HG03575 (cell line): ENCODE data around the gene ADAM10.
"Not testable (repeated sequence)": the region's sequence is repeated elsewhere in the genome, so short reads cannot be mapped to it uniquely, and the experiment has no call there.

Experiments
- ATAC-seq: cut with Tn5 transposase; IDR thresholded peaks from one replicate; pipeline ENCODE4 v1.9.1; 2021; ENCODE audit not compliant: unreplicated experiment, insufficient number of reproducible peaks, low FRiP score; ENCODE audit errors: extremely low read depth

ADAM10 gene

DNA sequence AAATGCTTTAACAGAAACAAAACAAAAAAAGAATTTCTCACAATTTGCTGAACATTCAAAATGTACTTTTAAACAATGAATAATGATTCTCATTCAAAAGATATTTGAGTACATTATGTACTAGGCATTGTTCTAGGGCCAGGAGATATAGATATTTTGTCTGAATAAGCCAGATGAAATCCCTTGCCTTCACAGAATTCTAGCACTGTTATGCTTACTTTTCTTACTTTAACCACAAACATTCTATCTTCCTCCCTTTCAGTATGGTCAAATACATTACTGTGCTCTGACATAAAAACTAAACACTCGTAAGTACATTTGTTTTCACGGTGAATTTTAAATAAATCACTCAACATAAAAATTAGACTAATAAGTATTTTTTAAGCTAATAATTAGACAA lies 116.7 kb downstream of the ADAM10 start:
- ATAC-seq, result no peak

DNA sequence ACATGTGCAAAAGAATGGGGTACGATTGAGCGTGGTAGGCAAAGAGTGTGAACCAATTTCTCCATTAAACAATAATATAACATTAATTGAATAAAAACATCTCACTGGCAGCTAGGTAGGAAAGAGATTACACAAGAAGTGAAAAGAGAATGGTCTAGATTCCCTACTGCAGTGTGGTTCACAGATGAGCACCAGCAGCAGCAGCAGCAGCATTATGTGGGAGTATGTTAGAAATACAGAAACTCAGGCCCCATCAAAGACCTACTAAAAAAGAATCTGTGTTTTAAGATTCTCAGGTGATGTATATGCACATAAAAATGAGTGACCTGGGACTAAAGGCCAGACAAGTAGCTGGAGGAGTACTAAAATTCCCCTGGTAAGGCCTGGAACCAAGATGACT lies 118.2 kb downstream of the ADAM10 start:
- no peak for ATAC-seq

GRCh38 chr15:58629625-58630024 lies 119.9 kb downstream of the ADAM10 start:
- ATAC-seq, result no peak

- no peak for ATAC-seq
These were observed 121.1 kb downstream of the ADAM10 start for GRCh38 chr15:58628206-58628947.

- no peak for ATAC-seq
These were observed 121.8 kb downstream of the ADAM10 start for GRCh38 chr15:58627701-58628100.

GRCh38 chr15:58627046-58627445 lies 122.5 kb downstream of the ADAM10 start:
- no peak for ATAC-seq

GRCh38 chr15:58626378-58626777 lies 123.1 kb downstream of the ADAM10 start:
- ATAC-seq, result no peak

GRCh38 chr15:58622877-58623276 lies 126.6 kb downstream of the ADAM10 start:
- no peak for ATAC-seq

DNA sequence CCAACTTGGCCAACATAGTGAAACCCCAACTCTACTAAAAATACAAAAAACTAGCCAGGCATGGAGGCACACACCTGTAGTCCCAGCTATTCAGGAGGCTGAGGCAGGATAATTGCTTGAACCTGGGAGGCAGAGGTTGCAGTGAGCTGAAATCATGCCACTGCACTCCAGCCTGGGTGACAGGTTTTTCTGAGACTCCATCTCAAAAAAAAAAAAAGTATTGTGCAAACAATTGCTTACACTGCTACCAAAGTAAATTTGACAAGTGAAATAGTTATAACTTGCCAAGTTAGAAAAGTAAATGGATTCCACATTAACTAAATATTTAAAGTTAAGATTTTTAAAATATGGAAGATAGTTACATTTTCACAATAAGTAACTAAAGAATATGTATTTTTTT lies 129.2 kb downstream of the ADAM10 start:
- ATAC-seq, result not testable (repeated sequence)

DNA sequence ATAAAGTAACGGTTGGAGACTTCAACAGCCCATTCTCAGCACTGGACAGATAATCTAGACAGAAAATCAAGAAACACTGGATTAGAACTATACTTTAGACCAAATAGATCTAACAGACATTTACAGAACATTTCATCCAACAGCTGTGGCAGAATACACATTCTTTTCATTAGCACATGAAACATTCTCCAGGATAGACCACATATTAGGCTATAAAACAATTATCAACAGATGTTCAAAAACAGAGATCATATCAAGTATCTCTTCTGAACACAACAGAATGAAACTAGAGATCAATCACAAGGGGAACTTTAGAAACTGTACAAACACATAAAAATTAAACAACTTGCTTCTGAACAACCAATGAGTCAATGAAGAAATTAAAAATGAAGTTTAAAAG lies 133.3 kb downstream of the ADAM10 start:
- ATAC-seq, result no peak

DNA sequence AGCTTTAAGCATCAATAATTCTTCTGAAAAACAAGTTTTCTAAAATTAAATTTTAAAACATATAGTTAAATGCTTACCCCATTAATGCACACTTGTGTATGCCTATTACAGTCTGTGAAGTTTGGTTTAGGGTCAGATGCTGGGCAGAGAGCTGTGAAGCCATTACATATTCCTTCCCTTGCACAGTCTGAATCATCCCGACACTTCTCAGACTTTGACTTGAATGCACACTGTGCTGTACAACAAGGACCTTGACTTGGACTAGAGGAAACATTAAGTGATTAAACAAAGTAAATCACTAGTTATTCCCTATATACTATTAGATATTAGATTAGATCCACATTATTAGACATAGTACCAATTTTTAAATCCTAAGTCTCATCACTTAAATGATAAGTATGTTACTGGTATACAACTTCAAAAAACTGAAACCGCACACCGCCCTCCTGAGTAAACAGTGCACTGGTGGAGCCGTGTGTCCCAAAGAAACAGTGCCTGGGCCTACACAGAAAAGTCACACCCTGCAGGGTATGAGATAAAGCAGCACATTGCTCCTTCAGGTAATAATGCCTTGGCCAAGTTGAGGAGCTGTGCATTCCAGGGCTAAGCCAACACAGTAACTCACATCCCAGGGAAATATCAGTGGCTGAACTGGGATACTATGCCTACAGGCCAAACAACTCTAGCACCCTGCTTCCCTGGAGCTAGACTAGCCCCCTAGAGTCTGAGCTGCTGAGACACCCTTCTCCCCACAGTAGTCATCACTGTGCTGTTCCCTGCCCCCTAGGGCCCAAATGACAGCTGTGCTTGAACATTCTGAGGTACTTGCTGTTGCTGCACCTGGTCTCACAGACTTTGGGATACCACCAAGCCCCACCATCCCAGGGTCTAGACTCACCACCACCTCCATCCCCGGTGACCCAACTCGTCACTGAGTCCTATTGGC lies 137.5 kb downstream of the ADAM10 start:
- ATAC-seq, result no peak

DNA sequence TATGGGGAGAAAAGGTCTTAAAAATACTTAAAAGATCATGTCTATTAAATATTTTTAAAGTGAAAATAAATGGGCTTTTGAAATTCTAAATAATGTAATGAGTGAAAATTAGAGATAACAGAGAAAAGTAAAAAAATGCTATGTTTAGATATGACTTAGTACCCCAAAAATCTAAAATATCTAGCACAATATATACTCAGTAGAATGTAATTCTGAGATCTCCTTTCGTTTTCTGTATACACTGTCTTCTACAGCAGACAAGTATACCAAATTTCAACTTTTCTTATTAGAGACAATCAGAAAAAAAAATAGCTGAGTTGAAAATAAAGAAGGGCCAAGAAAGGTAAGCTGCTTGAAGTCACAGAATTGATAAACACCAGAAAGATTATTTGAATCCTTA lies 140.8 kb downstream of the ADAM10 start:
- ATAC-seq, result no peak

DNA sequence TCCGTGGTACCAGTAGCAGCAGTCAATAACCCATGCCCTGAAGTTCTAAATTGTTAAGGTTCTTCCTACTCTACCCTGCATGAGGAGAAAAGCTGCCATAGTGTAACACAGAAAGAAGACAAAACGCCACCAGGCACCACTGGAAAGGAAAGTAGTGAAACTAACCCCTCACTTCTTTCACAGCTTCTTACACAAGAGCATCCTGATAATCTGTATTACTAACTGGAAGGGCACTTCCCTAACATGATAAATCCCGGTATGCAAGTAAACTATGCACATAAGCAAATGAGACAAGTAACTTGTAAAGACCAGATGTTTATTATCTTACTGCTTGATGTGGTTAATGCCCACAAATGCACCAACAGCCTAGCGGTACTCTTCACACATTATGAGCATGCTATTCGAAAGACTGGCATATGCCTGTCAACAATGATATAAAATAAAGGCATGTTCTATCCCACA lies 141.3 kb downstream of the ADAM10 start:
- ATAC-seq, result no peak

GRCh38 chr15:58606577-58607080 lies 142.9 kb downstream of the ADAM10 start:
- no peak for ATAC-seq

DNA sequence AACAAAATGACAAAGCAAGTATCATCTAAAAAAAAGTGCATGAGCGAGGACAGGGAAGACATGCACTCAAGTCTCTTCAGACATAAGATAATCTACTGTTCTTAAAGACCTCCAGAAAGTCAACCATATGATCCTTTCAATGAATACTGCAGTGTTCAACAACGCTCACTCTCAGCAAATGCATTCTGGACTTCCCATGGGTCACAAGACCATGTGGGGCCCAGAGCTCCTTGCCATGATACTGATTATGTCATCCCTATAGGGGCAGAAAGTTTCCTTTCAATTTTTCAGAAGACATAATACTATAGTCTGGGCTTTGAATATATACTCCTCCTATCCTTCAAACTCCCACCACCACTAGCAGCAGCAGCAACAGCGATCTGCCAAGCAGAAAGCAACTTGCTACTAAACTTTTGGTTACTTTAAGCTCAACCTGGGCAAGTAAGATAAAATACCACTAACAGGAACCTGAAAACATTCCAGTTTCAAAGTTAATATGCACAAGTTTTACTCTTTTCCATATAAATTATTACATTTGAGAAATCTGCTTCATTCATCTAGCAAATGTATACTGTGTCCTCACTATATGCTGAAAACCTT lies 143.5 kb downstream of the ADAM10 start:
- ATAC-seq, result no peak

DNA sequence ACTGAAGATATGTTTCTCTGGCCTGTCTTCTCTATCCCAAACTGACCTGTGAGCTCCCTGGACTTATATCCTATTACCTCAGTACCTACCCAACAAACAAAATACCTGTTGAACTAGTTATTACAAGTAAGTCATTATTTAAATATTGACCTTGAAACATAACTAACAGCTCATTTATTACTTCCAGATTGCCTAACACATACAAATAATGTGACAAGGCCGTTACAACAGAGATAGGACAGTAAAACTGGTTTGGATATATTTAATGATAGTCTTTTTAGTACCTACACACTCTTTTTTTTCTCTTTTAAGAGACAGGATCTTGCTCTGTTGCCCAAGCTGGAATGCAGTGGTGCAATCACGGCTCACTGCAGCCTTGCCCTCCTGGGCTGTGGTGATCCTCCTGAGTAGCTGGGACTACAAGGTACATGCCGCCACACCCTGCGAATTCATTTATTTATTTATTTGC lies 145.0 kb downstream of the ADAM10 start:
- no peak for ATAC-seq

GRCh38 chr15:58603927-58604326 lies 145.6 kb downstream of the ADAM10 start:
- ATAC-seq, result not testable (repeated sequence)

GRCh38 chr15:58602823-58603222 lies 146.7 kb downstream of the ADAM10 start:
- ATAC-seq, result no peak

DNA sequence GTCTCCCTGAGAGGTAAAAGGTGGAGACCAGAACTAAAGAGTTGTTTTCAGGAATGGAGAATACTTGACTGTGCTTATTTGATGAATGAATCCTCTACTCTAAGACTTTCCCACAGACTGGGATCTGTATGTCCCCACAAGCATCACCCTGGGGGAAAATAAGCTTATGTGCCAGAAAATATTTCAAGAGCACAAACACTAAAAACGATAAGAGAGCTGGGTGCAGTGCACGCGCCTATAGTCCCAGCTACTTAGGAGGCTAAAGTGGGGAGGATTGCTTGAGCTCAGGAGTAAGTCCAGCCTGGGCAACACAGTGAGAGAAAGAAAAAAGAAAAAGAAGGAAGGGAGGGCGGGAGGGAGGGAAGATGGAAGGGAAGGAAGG lies 150.7 kb downstream of the ADAM10 start:
- ATAC-seq, result no peak
